Common myeloid progenitor, CD34-positive (primary cell): ENCODE measurements around the gene IQGAP2.

Experiments
- CTCF ChIA-PET: fragments of 350-600 bp; sonication (Branson Sonifier 250); formaldehyde crosslinking; loops from one replicate; lab custom pipeline; 2021; ENCODE audit warnings: antibody characterized with exemption; lab: Charles Lee
- POLR2A ChIA-PET: fragments of 350-600 bp; sonication (Branson Sonifier 250); formaldehyde crosslinking; loops from one replicate; lab custom pipeline; 2021; ENCODE audit warnings: antibody characterized with exemption; lab: Charles Lee
- DNase-seq, 3 donors: peaks; one replicate each; pipeline versions ENCODE4 v3.0.0 to v3.0.0-alpha.2; 2013
- H3K27ac ChIP-seq, 2 experiments: 1 replicate in 1 of 2; 2 replicates in 1 of 2; pipeline ENCODE4 v1.7.0; 2013; ENCODE audit warnings: inconsistent platforms in 2 of 2, low read length in 2 of 2, mild to moderate bottlenecking in 2 of 2, low read depth in 1 of 2, moderate library complexity in 1 of 2; ENCODE audit not compliant: severe bottlenecking in 2 of 2, insufficient read depth in 1 of 2, poor library complexity in 1 of 2
- H3K27me3 ChIP-seq, 5 experiments: replicated peaks in 2 of 5; 1 replicate in 3 of 5; 2 replicates in 2 of 5; pipeline versions ENCODE4 v1.6.1 to v1.7.0; 2013; ENCODE audit warnings: low read length in 4 of 5, mild to moderate bottlenecking in 2 of 5, moderate library complexity in 2 of 5, inconsistent platforms in 1 of 5; ENCODE audit not compliant: insufficient read depth in 5 of 5, control insufficient read depth in 4 of 5
- H3K36me3 ChIP-seq, 4 experiments: 1 replicate in 2 of 4; 2 replicates in 2 of 4; pipeline versions ENCODE4 v1.6.1 to v1.7.0; 2013; ENCODE audit warnings: low read length in 3 of 4, control low read depth in 1 of 4, mild to moderate bottlenecking in 1 of 4; ENCODE audit not compliant: control insufficient read depth in 4 of 4, insufficient read depth in 4 of 4
- H3K4me1 ChIP-seq, 4 experiments: 1 replicate in 3 of 4; 2 replicates in 1 of 4; pipeline versions ENCODE4 v1.6.1 to v1.7.1; 2013; ENCODE audit warnings: low read length in 3 of 4, mild to moderate bottlenecking in 3 of 4, control low read depth in 1 of 4, inconsistent platforms in 1 of 4, moderate library complexity in 1 of 4; ENCODE audit not compliant: control insufficient read depth in 4 of 4, insufficient read depth in 4 of 4; ENCODE audit errors: control extremely low read depth in 1 of 4
- H3K4me3 ChIP-seq, 7 experiments: 1 replicate in 4 of 7; 2 replicates in 3 of 7; pipeline versions ENCODE4 v1.5.1 to v1.7.0; 2013; ENCODE audit warnings: mild to moderate bottlenecking in 7 of 7, low read length in 6 of 7, moderate library complexity in 6 of 7, inconsistent platforms in 2 of 7, low read depth in 2 of 7, control low read depth in 1 of 7; ENCODE audit not compliant: insufficient read depth in 4 of 7, control insufficient read depth in 1 of 7; ENCODE audit errors: extremely low read depth in 1 of 7
- H3K9me3 ChIP-seq, 5 experiments: 1 replicate in 4 of 5; 2 replicates in 1 of 5; pipeline versions ENCODE4 v1.6.1 to v1.7.1; 2013; ENCODE audit warnings: low read length in 4 of 5, mild to moderate bottlenecking in 2 of 5, inconsistent platforms in 1 of 5, low read depth in 1 of 5, moderate library complexity in 1 of 5; ENCODE audit not compliant: control insufficient read depth in 4 of 5, insufficient read depth in 2 of 5; ENCODE audit errors: control extremely low read depth in 1 of 5
- WGBS: methylation state at CpG from one replicate; pipeline ENCODE4 v1.1.5; 2013; ENCODE audit not compliant: insufficient coverage; 5-methylcytosine and 5-hydroxymethylcytosine counted together

The IQGAP2 gene

DNA sequence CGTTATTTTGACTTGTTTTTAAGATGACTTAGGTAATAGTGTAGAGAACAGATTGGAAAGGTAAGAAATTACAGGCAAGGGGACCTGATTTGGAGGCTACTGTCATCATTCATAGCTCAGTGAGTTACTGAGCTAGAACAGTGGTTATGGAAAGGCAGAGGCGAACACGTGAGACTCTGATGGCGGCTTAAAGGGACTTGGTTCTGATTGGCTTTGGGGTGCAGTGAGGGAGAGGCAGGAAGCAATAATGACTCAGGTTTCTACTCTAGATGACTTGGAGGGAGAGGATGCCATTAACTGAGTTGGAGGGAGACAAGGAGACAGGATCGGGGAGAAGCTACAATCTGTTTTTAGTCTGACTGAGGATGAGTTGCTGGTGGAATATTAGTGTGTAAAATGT, 217.1 kb downstream of the IQGAP2 start:
- POLR2A ChIA-PET, result no interaction called here
- Histone ChIP-seq H3K36me3 (peaks cover 2 to 52% (median 26%) of the 10 kb centered on the region in 4 experiments), H3K9me3 (no peaks in the 10 kb centered on the region), H3K4me3 (no peak overlapping the region), H3K27me3 (no peaks in the 10 kb centered on the region), H3K4me1 (peaks cover 0 to 48% (median 13%) of the 10 kb centered on the region in 4 experiments), H3K27ac (no peak overlapping the region)
- CTCF ChIA-PET, result interaction anchor here (1.0 to 2.2 kb wide), 3 partner anchors 9 to 171 kb away, joined by 3 to 10 read pairs (median 6); no protein-coding TSS in a partner anchor
- 87% methylated on average over 5 of the region's 5 CpGs for WGBS
- peak in 2 of 3 donors; percentile 27 to 44 for DNase-seq

DNA sequence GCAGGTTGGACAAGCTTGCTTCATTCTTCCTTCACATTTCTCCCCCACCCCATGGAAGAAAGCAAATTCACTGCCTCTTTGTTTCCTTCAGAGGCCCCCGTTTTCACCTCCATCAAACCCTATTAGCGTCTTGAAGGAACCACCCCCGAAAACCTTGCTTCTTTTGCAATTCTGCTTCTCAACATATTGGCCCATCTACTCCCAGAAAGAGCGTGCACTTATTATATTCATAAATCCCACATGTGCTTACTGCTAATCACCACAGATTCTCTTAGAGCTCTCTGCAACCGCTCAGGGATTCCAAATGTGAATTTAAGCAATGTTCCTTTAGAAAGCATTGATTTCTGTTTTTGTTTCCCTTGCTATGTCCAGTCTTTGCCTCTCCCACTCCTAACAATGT, 219.0 kb downstream of the IQGAP2 start:
- CTCF ChIA-PET, result interaction anchor here (2.2 kb wide), 1 partner anchor 10 kb away, joined by 10 read pairs; no protein-coding TSS in a partner anchor
- peaks cover 2 to 38% (median 18%) of the 10 kb centered on the region in 4 experiments for H3K36me3 ChIP-seq
- peak overlapping the region in 1 of 2 experiments; percentile 40 for H3K27ac ChIP-seq
- POLR2A ChIA-PET, result no interaction called here
- H3K4me3 ChIP-seq, result no peak overlapping the region
- H3K9me3 ChIP-seq, result no peaks in the 10 kb centered on the region
- H3K4me1 ChIP-seq, result peaks cover 11 to 67% (median 29%) of the 10 kb centered on the region in 4 experiments
- no peaks in the 10 kb centered on the region for H3K27me3 ChIP-seq
- WGBS, result 100% methylated on average over 4 of the region's 5 CpGs
- DNase-seq, result no peak

DNA sequence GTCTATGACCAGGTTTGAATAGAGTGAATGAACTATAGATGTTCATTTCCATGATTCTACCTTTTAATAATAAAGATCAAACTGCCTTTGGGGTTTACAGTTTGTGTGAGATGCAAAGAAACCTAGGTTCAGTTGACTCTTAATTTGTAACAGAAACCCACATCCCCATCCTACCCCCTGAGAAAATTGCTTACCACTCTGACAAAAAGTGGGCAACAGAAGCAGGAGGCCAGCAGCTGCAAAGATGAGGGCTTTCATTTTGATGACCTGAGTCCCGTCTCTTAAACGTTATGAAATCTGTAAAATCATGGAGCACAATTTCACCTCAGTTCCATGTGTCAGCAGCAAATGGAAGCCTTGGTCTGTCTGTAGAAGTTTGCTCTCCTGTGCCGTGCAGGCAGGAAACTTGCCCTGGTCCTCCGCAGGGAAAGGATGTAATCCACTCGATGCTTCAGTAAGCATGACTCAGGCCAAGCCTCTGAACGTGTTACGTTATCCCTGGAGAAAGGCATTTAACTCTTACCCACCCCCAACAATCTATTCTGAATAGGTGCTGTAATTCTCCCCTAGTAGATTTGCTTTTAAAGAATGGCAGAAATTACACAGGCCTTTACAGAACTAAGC, 220.0 kb downstream of the IQGAP2 start, which contains the start of gene F2RL2:
Gene F2RL2 (minus strand): TSS at position 431 of the 624 bp plus-strand sequence. CDS start 173 bp downstream, at position 258.
- Histone ChIP-seq H3K27ac (peak within 1 kb of the TSS in 1 of 2 experiments; percentile 69), H3K36me3 (peaks cover 3 to 32% (median 18%) of the 10 kb centered on the region in 4 experiments), H3K4me3 (peak within 1 kb of the TSS in 2 of 7 experiments; percentile 43 to 56), H3K9me3 (no peaks in the 10 kb centered on the region), H3K27me3 (no peaks in the 10 kb centered on the region), H3K4me1 (peaks cover 11 to 71% (median 31%) of the 10 kb centered on the region in 4 experiments)
- ChIA-PET CTCF (interaction anchor here (1.1 kb wide), 1 partner anchor 19 kb away, joined by 3 read pairs; no protein-coding TSS in a partner anchor), POLR2A (interaction anchor here (0.5 kb wide), 1 partner anchor 15 kb away, joined by 4 read pairs; no protein-coding TSS in a partner anchor)
- peak; percentile 19 to 56 (median 50) for DNase-seq
- WGBS, result 25% methylated on average over 6 of the region's 7 CpGs

GRCh38 chr5:76625087-76625815, 222.2 kb downstream of the IQGAP2 start:
- 3% methylated on average over 5 of the region's 8 CpGs for WGBS
- peak; percentile 31 to 71 (median 53) for DNase-seq
- peak overlapping the region in 5 of 7 experiments; percentile 17 to 59 (median 31) for H3K4me3 ChIP-seq
- peaks cover 8 to 26% (median 18%) of the 10 kb centered on the region in 4 experiments for H3K36me3 ChIP-seq
- H3K4me1 ChIP-seq, result peaks cover 11 to 68% (median 32%) of the 10 kb centered on the region in 4 experiments
- H3K27ac ChIP-seq, result peak overlapping the region; percentile 30 to 69
- POLR2A ChIA-PET, result no interaction called here
- no peaks in the 10 kb centered on the region for H3K9me3 ChIP-seq
- CTCF ChIA-PET, result interaction anchor here (0.9 to 4.0 kb wide), 10 partner anchors 11 to 223 kb away, joined by 3 to 24 read pairs (median 4); partner anchors contain the start of gene IQGAP2
- H3K27me3 ChIP-seq, result no peaks in the 10 kb centered on the region

GRCh38 chr5:76626738-76627137, 223.7 kb downstream of the IQGAP2 start:
- H3K4me3 ChIP-seq, result peak overlapping the region in 3 of 7 experiments; percentile 5 to 36 (median 20)
- no peaks in the 10 kb centered on the region for H3K27me3 ChIP-seq
- H3K4me1 ChIP-seq, result peaks cover 11 to 58% (median 32%) of the 10 kb centered on the region in 4 experiments
- ChIA-PET CTCF (interaction anchor here (1.0 to 4.0 kb wide), 8 partner anchors 10 to 25 kb away, joined by 3 to 24 read pairs (median 4); no protein-coding TSS in a partner anchor), POLR2A (interaction anchor here (1.0 kb wide), 1 partner anchor 56 kb away, joined by 3 read pairs; no protein-coding TSS in a partner anchor)
- 6% methylated on average over 6 of the region's 6 CpGs for WGBS
- H3K27ac ChIP-seq, result peak overlapping the region in 1 of 2 experiments; percentile 38
- DNase-seq, result peak; percentile 37 to 91 (median 85)
- peaks cover 10 to 22% (median 18%) of the 10 kb centered on the region in 4 experiments for H3K36me3 ChIP-seq
- no peaks in the 10 kb centered on the region for H3K9me3 ChIP-seq

GRCh38 chr5:76634661-76635060, 231.6 kb downstream of the IQGAP2 start:
- ChIA-PET POLR2A (no interaction called here), CTCF (interaction anchor here (1.9 to 5.2 kb wide), 2 partner anchors 8 to 35 kb away, joined by 8 to 24 read pairs; no protein-coding TSS in a partner anchor)
- Histone ChIP-seq H3K4me3 (no peak overlapping the region), H3K27ac (no peak overlapping the region), H3K36me3 (peaks cover 27 to 64% (median 48%) of the 10 kb centered on the region in 4 experiments), H3K27me3 (no peaks in the 10 kb centered on the region), H3K4me1 (peaks cover 2 to 14% (median 7%) of the 10 kb centered on the region in 4 experiments), H3K9me3 (no peaks in the 10 kb centered on the region)
- WGBS, result 100% methylated on average over 1 of the region's 4 CpGs
- DNase-seq, result no peak
